Occipital lobe (tissue), 2 donors: ENCODE data around the gene FEM1A. TPM values are rescaled to one million over a fixed set of nuclear protein-coding genes. Genes with fewer than 3 reads are reported as not detected.
"Not testable (repeated sequence)": the region's sequence is repeated elsewhere in the genome, so short reads cannot be mapped to it uniquely, and the experiment has no call there.

Experiments used
- DNase-seq: peaks from one replicate; lab custom pipeline; 2025; lab: John Stamatoyannopoulos, UW
- total RNA-seq: library from RNA; depleted of rRNA; stranded (reverse); fragments of >200 nt; gene quantifications from one replicate; pipeline ENCODE4 v1.2.3, GENCODE V29; 2014

The FEM1A gene
- total RNA-seq, 1 donor from 2014 or later, result 24.0 TPM

DNA sequence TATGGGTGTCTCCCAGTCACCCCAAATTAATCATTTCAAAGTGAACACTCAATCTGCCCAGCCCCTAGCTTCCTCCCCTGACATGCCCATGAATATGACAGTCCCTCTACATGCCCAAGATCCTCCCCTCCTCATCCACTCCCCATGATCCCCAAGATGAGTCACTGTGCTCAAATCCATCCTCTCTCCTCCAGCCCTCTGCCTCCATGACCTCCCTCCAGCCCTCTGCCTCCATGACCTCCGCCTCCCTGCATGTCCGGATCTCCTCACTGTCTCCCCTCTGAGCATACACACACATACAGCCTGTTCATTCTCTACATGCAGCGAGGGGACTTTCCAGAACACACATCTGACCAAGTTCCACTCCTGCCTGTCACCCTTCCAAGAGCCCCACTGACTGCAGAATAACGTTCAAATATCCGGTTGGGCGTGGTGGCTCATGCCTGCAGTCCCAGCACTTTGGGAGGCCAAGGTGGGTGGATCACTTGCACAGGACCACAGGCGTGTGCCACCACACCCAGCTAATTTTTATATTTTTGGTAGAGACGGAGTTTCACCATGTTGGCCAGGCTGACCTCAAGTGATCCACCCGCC lies 18.4 kb upstream of the FEM1A start:
- DNase-seq, result no peak

- no peak for DNase-seq
Observed at GRCh38 chr19:4774136-4774535, 17.4 kb upstream of the FEM1A start.

GRCh38 chr19:4775627-4776152 lies 15.8 kb upstream of the FEM1A start:
- no peak for DNase-seq

- DNase-seq, result no peak
Observed at GRCh38 chr19:4776436-4777211, 14.9 kb upstream of the FEM1A start.

GRCh38 chr19:4778124-4778523 lies 13.4 kb upstream of the FEM1A start:
- DNase-seq, result not testable (repeated sequence)

DNA sequence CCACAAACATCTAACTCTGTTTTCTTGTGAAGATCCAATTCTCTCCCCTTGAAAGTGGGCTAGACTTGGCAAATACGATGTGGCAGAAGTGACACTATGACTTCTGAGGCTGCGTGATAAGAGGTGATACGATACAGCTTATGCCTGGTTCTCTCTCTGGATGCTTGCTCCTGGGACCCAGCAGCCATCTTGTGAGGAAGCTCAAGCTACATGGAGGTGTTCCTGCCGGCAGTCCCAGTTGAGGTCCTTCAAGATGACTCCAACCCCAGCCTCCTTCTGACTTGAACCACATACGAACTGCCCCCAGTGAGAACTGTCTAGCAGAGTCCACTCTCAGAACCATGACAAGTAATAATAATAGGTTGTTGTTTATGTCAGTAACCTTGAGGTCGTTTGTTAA lies 10.7 kb upstream of the FEM1A start:
- DNase-seq, result no peak

DNA sequence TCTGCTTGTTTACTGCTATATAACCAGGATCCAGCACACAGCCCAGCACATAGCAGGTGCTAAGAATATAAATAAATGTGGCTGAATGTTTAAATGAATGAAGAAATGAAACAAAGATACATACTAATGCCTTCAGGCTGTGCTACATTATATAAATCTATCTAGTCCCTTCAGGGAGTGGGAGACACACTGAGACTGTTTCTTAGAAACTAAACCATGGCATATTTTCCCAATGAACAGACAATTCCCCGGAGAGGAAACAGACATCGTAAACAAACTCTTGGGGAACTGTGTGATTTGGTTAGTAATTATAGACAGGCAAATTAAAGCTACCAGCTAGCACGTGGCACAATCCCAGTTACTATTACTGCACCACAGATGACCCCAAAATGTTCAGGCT lies 9.7 kb upstream of the FEM1A start:
- no peak for DNase-seq

- not testable (repeated sequence) for DNase-seq
Observed at GRCh38 chr19:4786412-4787016, 5.0 kb upstream of the FEM1A start.

- DNase-seq, result not testable (repeated sequence)
Observed at GRCh38 chr19:4792019-4792865, 708 bp downstream of the FEM1A start.

GRCh38 chr19:4792866-4793195 lies 1.3 kb downstream of the FEM1A start:
- not testable (repeated sequence) for DNase-seq

DNA sequence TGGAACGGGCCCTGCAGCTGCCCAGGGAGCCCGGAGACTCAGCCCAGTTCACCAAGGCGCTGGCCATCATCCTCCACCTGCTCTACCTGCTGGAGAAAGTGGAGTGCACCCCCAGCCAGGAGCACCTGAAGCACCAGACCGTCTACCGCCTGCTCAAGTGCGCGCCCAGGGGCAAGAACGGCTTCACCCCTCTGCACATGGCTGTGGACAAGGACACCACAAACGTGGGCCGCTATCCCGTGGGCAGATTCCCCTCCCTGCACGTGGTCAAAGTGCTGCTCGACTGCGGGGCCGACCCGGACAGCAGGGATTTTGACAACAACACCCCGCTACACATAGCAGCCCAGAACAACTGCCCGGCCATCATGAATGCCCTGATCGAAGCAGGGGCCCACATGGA lies 1.7 kb downstream of the FEM1A start:
- not testable (repeated sequence) for DNase-seq

GRCh38 chr19:4794971-4795370 lies 3.4 kb downstream of the FEM1A start:
- no peak for DNase-seq

GRCh38 chr19:4795400-4795799 lies 3.9 kb downstream of the FEM1A start:
- DNase-seq, result no peak

DNA sequence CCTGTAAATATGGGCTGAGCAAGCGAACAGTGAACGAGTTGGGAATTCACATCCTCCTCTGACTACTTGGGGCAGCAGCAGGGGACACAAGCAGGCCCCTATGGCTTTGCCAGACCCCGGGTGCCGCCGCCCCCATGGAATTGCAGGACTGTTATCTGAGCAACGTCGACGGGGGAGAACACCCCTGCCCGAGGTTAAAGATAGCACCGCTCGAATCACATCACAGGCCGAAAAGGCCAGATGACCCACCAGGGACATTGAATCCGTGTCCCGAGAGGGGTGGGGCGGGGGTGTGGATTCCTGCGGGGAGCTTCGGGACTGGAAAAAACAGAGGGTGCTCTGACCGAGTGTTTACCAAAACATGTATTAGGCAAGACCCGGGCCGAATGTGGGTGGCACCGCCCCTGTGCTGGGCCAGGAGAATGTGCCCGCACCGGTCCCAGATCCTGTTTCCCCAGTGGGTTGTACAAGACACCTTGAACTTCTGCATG lies 9.1 kb downstream of the FEM1A start:
- DNase-seq, result no peak

- no peak for DNase-seq
Observed at GRCh38 chr19:4801085-4801619, 9.6 kb downstream of the FEM1A start.

GRCh38 chr19:4802711-4803110 lies 11.2 kb downstream of the FEM1A start:
- no peak for DNase-seq

- DNase-seq, result no peak
Observed at GRCh38 chr19:4803736-4804695, 12.5 kb downstream of the FEM1A start.

DNA sequence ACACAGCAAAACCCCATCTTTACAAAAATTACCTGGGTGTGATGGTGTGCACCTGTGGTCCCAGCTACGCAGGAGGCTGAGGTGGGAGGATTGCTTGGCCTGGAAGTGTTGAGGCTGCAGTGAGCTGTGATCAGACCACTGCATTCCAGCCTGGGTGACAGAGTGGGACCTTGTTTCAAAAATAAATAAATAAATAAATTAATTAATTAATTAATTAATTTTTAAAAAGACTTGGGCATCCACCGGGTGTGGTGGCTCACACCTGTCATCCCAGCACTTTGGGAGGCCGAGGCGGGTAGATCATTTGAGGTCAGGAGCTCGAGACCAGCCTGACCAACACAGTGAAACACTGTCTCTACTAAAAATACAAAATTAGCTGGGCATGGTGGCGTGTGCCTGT lies 13.6 kb downstream of the FEM1A start:
- not testable (repeated sequence) for DNase-seq

DNA sequence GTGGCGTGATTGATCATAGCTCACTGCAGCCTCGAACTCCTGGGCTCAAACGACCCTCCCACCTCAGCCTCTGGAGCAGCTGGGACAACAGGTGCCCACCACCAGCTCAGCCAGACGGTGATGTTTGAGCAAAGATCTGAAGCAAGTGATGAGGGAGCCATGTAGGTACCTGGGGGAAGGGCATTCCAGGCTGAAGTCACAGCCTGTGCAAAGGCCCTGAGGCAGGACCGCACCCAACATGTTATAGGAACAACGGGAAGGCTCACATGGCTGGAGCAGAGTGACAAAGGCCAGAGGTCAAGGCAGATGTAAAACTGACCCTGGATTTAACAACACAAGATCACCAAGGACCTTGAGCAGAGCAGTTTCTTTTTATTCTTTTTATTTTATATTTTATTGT lies 14.8 kb downstream of the FEM1A start:
- no peak for DNase-seq

DNA sequence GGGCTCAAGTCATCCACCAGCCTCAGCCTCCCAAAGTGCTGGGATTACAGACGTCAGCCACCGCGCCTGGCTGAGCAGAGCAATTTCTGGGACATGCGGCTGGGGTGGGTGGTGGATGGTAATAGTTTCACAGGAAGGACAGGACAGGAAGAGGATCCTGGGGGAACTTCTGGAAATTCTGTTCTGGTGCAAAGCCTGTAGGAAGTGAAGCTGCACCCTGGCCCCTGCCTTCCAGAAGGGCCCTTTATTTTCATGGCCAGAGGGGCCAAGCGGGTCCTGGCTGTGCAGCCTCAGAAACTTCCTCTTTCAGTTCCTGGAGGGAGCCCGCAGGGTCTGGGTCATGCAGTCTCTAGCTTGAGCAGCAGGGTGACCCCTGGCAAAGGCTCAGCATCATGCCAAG lies 15.7 kb downstream of the FEM1A start:
- DNase-seq, result no peak
